Gastroesophageal sphincter (tissue), 4 donors: ENCODE data around the gene LINC00237. TPM values are rescaled to one million over a fixed set of nuclear protein-coding genes. Genes with fewer than 3 reads are reported as not detected.

ENCODE experiments used
- ATAC-seq: fragments of 150-250 bp; one replicate; pipeline ENCODE4 v1.9.1; 2016; ENCODE audit warnings: mild to moderate bottlenecking, moderate library complexity
- H3K27ac ChIP-seq, 4 donors: fragments of 200-600 bp; sonication (generic) in 3 of 4; 1 replicate in 3 of 4; 2 replicates in 1 of 4; pipeline ENCODE4 v1.5.1; 2016 to 2019
- H3K27me3 ChIP-seq: fragments of 200-600 bp; sonication (generic); one replicate; pipeline ENCODE4 v1.5.1; 2019
- H3K36me3 ChIP-seq, 2 donors: fragments of 200-600 bp; sonication (generic); one replicate each; pipeline ENCODE4 v1.5.1; 2019; ENCODE audit warnings: control low read depth in 1 of 2
- H3K4me1 ChIP-seq, 3 donors: fragments of 200-600 bp; sonication (generic); 1 replicate in 2 of 3; 2 replicates in 1 of 3; pipeline ENCODE4 v1.5.1; 2016 to 2019; ENCODE audit warnings: control low read depth in 2 of 3
- H3K4me3 ChIP-seq, 2 donors: fragments of 200-600 bp; sonication (generic); one replicate each; pipeline ENCODE4 v1.5.1; 2019; ENCODE audit warnings: mild to moderate bottlenecking in 1 of 2, moderate library complexity in 1 of 2
- H3K9me3 ChIP-seq, 3 donors: fragments of 200-600 bp; sonication (generic); one replicate each; pipeline ENCODE4 v1.5.1; 2017 to 2019; ENCODE audit warnings: control low read depth in 2 of 3
- CTCF ChIP-seq, 4 experiments: fragments of 200-600 bp in 2 of 4; fragments of 450-650 bp in 2 of 4; sonication (generic) in 1 of 4; IDR thresholded peaks; one replicate each; pipeline ENCODE4 v1.5.1; 2017 to 2019; ENCODE audit warnings: antibody characterized with exemption in 4 of 4, mild to moderate bottlenecking in 2 of 4, moderate library complexity in 2 of 4
- EP300 ChIP-seq: sonication (generic); formaldehyde crosslinking; IDR thresholded peaks from one replicate; pipeline ENCODE4 v1.6.1; 2017; ENCODE audit warnings: antibody characterized with exemption, mild to moderate bottlenecking
- POLR2A ChIP-seq, 2 donors: fragments of 450-650 bp; IDR thresholded peaks; one replicate each; pipeline ENCODE4 v1.6.1; 2017; ENCODE audit warnings: antibody characterized with exemption in 2 of 2, mild to moderate bottlenecking in 2 of 2, moderate library complexity in 1 of 2
- POLR2AphosphoS5 ChIP-seq: sonication (generic); formaldehyde crosslinking; IDR thresholded peaks from one replicate; pipeline ENCODE4 v1.6.1; 2017; ENCODE audit warnings: antibody characterized with exemption
- WGBS, 2 donors: methylation state at CpG; one replicate each; pipeline ENCODE4 v1.1.5; 2018; ENCODE audit warnings: low coverage in 1 of 2; 5-methylcytosine and 5-hydroxymethylcytosine counted together
- total RNA-seq, 4 donors: library from RNA; depleted of rRNA; stranded (reverse); fragments of >200 nt; gene quantifications; one replicate each; pipeline ENCODE4 v1.1.0, GENCODE V29; 2016

The LINC00237 gene
- total RNA-seq, 4 donors from 2014 or later: not detected

DNA sequence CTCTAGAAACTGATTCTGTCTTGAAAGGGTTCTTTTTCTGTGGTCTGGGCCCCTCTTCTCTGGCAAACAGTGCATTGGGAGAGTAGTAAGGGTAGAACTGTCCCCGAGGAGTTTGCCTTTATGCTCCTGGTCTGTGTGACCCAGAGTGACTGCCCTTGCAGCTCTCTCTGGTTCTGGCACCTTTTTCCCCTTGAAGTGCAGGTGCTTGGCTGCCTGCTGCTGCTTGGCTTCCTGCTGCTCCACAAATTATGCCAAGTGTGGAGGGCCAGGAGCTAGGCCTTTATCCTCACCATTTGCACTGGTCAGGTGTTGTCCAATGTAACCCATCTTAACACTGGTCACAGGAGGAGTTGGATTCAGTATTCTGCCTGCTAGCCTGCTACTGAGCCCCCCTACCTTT, 30.9 kb upstream of the LINC00237 start:
- H3K36me3 ChIP-seq: peaks cover 0 to 64% of the 10 kb centered on the region in 2 donors
- H3K4me1 ChIP-seq: peaks cover 0 to 9% (median 0%) of the 10 kb centered on the region in 3 donors
- TF ChIP-seq POLR2AphosphoS5 (no peak), EP300 (no peak), CTCF (IDR thresholded peaks at IDR 0.05) (no peak), POLR2A (IDR thresholded peaks at IDR 0.05) (no peak)
- no peak for ATAC-seq
- no peak overlapping the region for H3K27ac ChIP-seq
- no peak overlapping the region for H3K4me3 ChIP-seq
- H3K27me3 ChIP-seq: no peaks in the 10 kb centered on the region
- no peaks in the 10 kb centered on the region for H3K9me3 ChIP-seq
- 80 to 89% methylated on average over 1 of the region's 1 CpG for WGBS, 2 donors

DNA sequence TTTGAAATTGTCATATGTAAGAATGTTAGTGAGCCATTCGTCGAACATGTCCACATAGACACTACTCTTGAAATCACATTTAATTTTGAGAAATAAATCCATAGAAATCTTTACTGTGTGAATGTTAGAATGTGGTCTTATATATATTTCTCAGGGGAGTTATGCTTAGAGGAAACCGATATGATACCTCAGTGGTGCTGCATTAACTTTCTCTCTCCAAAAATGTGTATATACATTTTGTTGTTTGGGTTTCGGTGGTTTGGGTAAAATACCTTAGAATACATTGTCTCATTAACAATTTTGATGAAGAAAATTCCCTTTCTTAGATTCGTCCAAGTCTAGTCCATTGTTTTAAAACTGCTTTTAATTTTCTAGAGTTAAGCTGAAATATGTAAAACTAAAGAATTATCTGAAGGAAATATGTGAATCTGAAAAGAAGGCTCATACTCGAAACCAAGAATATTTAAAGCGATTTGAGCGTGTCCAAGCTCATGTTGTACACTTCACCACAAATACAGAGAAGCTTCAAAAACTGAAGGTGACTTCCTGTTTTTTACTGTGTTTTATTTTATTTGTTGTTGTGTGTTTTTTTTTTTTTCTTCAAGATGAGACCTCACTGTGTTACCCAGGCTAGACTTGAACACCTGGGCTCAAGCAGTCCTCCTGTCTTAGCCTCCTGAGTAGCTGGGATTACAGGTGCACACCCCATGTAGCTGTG, 30.0 kb upstream of the LINC00237 start:
- H3K36me3 ChIP-seq: peaks cover 0 to 64% of the 10 kb centered on the region in 2 donors
- H3K27ac ChIP-seq: no peak overlapping the region
- no peaks in the 10 kb centered on the region for H3K27me3 ChIP-seq
- WGBS, 2 donors: 91 to 93% methylated on average over 8 of the region's 8 CpGs
- no peak overlapping the region for H3K4me3 ChIP-seq
- no peaks in the 10 kb centered on the region for H3K9me3 ChIP-seq
- ATAC-seq: no peak
- peaks cover 0 to 9% (median 0%) of the 10 kb centered on the region in 3 donors for H3K4me1 ChIP-seq
- TF ChIP-seq CTCF (IDR thresholded peaks at IDR 0.05) (no peak), EP300 (no peak), POLR2AphosphoS5 (no peak), POLR2A (IDR thresholded peaks at IDR 0.05) (no peak)

DNA sequence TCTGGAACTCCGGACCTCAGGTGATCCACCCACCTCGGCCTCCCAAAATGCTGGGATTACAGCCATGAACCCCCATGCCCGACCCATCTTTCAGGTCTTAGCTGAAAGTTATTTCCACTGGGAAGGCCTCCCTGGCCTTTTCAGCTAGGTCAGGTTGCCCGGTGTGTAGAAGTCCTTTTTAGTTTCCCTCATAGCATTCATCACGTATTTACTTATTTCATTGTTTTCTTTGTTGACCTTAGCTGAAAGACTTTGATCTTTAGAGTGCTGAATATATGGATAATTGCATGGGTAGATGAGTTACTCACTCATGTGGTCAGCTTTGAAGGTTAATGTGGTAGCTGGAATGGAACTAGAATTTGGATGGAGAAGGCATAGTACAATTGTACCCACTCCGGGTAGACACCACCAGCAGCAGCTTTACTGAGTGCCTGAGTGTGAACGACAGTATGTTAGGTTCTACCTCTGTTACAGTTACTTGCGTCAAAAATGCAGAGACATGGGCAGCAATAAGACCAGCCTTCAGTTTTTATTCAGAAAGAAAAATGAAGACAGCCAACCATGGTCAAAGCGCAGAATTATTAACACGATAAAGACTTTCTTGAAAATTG, 28.8 kb upstream of the LINC00237 start:
- Histone ChIP-seq H3K4me1 (peaks cover 0 to 9% (median 0%) of the 10 kb centered on the region in 3 donors), H3K27ac (no peak overlapping the region), H3K36me3 (peaks cover 0 to 57% of the 10 kb centered on the region in 2 donors), H3K27me3 (no peaks in the 10 kb centered on the region), H3K9me3 (no peaks in the 10 kb centered on the region), H3K4me3 (no peak overlapping the region)
- no peak for ATAC-seq
- WGBS, 2 donors: 86 to 96% methylated on average over 4 to 10 of the region's 10 CpGs
- TF ChIP-seq EP300 (no peak), POLR2A (IDR thresholded peaks at IDR 0.05) (no peak), POLR2AphosphoS5 (no peak), CTCF (IDR thresholded peaks at IDR 0.05) (no peak)

DNA sequence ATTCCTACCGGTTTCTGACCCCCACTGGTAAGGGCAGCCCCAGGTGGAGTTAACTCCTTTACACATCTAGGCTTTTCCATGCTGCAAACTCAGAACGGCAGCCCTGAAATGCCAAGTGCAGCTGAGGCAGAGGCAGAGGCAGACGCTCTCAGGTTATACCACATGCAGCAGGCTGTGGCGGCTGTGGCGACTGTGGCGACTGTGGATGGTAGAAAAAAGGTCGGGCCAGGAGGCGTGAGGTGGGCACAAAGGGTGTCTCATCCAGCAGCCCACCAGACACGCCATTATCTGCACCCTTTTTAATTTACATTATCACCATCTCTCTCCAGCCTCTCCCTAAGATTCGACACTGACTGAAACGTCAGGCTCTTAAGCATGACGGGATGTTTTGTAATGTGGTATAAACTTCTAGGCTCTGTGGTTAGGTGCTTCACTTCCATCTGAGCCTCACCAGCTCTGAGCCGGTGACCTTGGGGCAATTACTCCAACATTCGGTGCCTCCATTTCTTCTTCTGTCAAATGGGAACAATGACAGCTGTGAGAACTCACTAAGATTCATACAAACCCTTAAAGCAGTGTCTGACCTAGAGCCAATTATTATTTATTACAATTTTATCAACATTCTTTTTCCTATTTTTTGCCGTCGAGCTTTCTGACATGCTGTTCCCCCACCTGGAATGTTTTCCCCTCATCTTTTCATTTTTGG, 27.9 kb upstream of the LINC00237 start:
- Histone ChIP-seq H3K4me3 (no peak overlapping the region), H3K36me3 (peaks cover 0 to 53% of the 10 kb centered on the region in 2 donors), H3K27ac (no peak overlapping the region), H3K27me3 (no peaks in the 10 kb centered on the region), H3K9me3 (no peaks in the 10 kb centered on the region), H3K4me1 (peaks cover 0 to 9% (median 0%) of the 10 kb centered on the region in 3 donors)
- TF ChIP-seq CTCF (IDR thresholded peaks at IDR 0.05) (no peak), EP300 (no peak), POLR2A (IDR thresholded peaks at IDR 0.05) (no peak), POLR2AphosphoS5 (no peak)
- ATAC-seq: no peak
- 85 to 88% methylated on average over 10 to 11 of the region's 16 CpGs for WGBS, 2 donors
